G401.6 (cell line): ENCODE results near the gene XIAP.

ENCODE experiments used
- FAIRE-seq: peaks from 2 replicates; lab custom pipeline; 2012; peaks lifted over from hg19 to GRCh38; lab: Jason Lieb, UNC

Gene XIAP

DNA sequence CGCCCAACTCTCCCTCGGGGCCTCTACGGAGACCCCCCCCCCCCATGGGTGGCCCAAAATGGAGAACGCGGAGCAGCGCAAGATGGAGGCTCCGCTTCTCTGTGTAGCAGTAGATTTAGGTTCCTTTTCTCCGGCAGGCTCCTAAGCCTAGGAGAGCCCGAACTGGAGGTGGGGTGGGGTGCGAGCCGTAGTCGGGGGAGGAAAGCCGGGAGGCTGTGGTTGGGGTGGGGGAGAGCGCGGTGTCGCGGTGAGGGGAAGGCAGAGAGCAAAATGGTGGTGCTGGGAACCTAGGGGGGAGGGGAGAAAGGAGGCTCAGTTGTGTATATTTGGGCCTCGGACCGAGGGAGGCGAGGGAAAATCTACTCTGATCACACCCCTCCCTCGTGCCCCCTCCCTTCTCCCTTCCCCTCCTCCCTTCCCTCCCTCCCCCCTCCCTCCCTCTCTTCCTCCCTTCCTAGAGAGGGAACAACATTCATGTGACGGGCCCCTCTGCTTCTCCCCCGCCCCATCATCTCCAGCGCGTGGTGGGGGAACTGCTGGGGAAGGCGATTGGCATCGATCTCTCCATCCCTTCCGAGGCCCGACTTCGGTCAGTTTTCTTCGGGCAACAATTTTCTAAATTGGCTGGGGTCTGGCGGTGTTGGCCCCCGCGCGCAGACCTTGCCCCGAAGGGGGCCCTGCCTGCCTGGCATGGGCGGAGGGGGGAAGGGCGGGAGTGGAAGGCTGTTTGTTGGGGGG is 101.6 kb downstream of the XIAP start, which contains the start of gene STAG2:
Gene STAG2 (plus strand): TSS at position 439 of the 738 bp plus-strand sequence. CDS start 60,922 bp downstream, outside the sequence.
- FAIRE-seq: no peak

DNA sequence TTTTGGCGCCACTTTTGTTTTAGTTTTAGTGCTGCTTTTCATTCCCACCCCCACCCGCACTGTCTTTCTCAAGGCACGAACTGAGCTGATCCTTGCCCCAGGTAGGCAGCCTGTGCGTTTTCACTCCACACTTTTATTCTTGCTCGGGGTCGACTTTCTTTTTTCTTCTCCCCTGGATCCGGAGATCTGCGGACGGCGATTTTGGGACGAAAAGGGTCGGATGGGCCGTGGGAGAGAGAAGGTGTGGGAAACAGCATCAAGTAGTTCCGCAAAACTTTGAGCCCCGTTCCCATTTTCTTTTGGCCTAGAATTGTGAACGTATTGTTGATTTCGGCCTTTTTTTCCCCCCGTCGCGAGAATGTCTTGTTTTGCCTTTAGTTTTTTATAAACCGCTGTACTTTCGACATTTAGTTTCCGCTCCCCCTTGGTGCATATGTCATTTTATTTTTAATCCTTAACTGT is 102.2 kb downstream of the XIAP start:
- no peak for FAIRE-seq

DNA sequence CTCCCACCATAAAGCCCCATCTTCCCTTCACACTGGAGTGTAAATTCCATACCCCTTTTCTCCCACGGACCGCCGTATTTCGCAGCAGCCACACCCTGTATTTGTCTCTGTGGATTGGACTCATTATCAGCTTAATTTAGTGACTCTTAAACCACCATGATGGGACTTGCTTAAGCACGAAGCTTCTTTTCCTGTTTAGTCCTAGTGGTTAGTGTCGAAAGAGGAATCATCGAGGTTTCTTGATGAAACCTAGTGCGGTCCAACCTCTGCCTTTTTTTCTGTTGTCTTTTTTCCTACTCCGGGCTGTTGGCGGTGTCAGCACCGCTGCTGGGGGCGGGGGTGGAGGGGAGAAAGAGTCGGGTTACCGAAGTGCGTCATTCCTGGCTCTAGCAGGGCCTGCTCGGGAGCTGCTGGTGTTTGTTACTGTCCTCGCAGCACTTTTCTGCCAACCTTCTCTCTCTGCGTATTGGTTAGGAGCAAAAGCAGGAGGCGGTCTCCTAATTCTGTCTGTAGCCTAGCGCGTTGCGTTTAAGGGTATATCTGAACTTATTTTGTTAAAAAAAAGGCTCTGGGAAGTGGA is 103.0 kb downstream of the XIAP start:
- peak; percentile 96 for FAIRE-seq
